Neural progenitor cell (in vitro differentiated cells): Measurements from ENCODE around the gene HNRNPAB.

Experiments used
- CTCF ChIP-seq: fragments of 200-600 bp; sonication (generic); IDR thresholded peaks from 2 replicates; pipeline ENCODE4 v1.5.1; 2017; ENCODE audit warnings: antibody characterized with exemption, mild to moderate bottlenecking
- EZH2 ChIP-seq: fragments of 200-600 bp; sonication (generic); IDR thresholded peaks from 2 replicates; pipeline ENCODE4 v1.6.1; 2017; ENCODE audit warnings: antibody characterized with exemption, mild to moderate bottlenecking, moderate library complexity
- EZH2phosphoT487 ChIP-seq: fragments of 200-600 bp; sonication (generic); IDR thresholded peaks from 2 replicates; pipeline ENCODE4 v1.6.1; 2017; ENCODE audit warnings: antibody characterized with exemption

- TF ChIP-seq CTCF (no peak), EZH2 (no peak), EZH2phosphoT487 (no peak)
Observed at GRCh38 chr5:178240766-178241165, 36.4 kb downstream of the HNRNPAB start.
